Neural cell (in vitro differentiated cells): ENCODE measurements around the gene SCAANT1. TPM values are rescaled to one million over a fixed set of nuclear protein-coding genes. Genes with fewer than 3 reads are reported as not detected.

Experiments used
- H2AFZ ChIP-seq: fragments of 200-600, 300-800 bp; sonication (generic), shearing (Covaris generic); 2 replicates; pipeline ENCODE4 v1.6.0; 2014; ENCODE audit warnings: low read depth, mild to moderate bottlenecking, antibody characterized with exemption, low read length, moderate library complexity
- H3F3A ChIP-seq: fragments of 200-600 bp; shearing (Covaris generic); 2 replicates; pipeline ENCODE4 v1.6.1; 2016; ENCODE audit warnings: mild to moderate bottlenecking, moderate library complexity, mixed read lengths, antibody characterized with exemption, low read length; ENCODE audit not compliant: insufficient read depth, poor library complexity, severe bottlenecking
- H3K27ac ChIP-seq: fragments of 200-600, 300-800 bp; sonication (generic), shearing (Covaris generic); 2 replicates; pipeline ENCODE4 v1.5.1; 2014; ENCODE audit warnings: mild to moderate bottlenecking, low read length, moderate library complexity
- H3K27me3 ChIP-seq: fragments of 300-800, 200-600 bp; sonication (generic), shearing (Covaris generic); 2 replicates; pipeline ENCODE4 v1.6.0; 2014; ENCODE audit warnings: mild to moderate bottlenecking, low read depth, low read length, moderate library complexity; ENCODE audit not compliant: insufficient read depth
- H3K36me3 ChIP-seq: fragments of 300-800, 200-600 bp; sonication (generic), shearing (Covaris generic); 2 replicates; pipeline ENCODE4 v1.5.1; 2014; ENCODE audit warnings: mild to moderate bottlenecking, antibody characterized with exemption, low read length, moderate library complexity; ENCODE audit not compliant: insufficient read depth
- H3K4me2 ChIP-seq: fragments of 300-800, 200-600 bp; sonication (generic), shearing (Covaris generic); 2 replicates; pipeline ENCODE4 v1.6.0; 2014; ENCODE audit warnings: mild to moderate bottlenecking, low read length
- H3K4me3 ChIP-seq: fragments of 300-800, 200-600 bp; sonication (generic), shearing (Covaris generic); 2 replicates; pipeline ENCODE4 v1.5.1; 2014; ENCODE audit warnings: mild to moderate bottlenecking, low read length, moderate library complexity
- H3K79me2 ChIP-seq: fragments of 200-600 bp; shearing (Covaris generic); replicated peaks from 2 replicates; pipeline ENCODE4 v1.6.0; 2014; ENCODE audit warnings: mild to moderate bottlenecking, low read length, moderate library complexity; ENCODE audit not compliant: insufficient read depth
- H3K9ac ChIP-seq: fragments of 300-800, 200-600 bp; sonication (generic), shearing (Covaris generic); 2 replicates; pipeline ENCODE4 v1.6.1; 2016; ENCODE audit warnings: mild to moderate bottlenecking, low read length, mixed read lengths
- H3K9me2 ChIP-seq: fragments of 200-600 bp; shearing (Covaris generic); 2 replicates; pipeline ENCODE4 v1.6.1; 2016; ENCODE audit warnings: mild to moderate bottlenecking, low read length, mixed read lengths; ENCODE audit not compliant: insufficient read depth
- H3K9me3 ChIP-seq: fragments of 200-600, 300-800 bp; sonication (generic), shearing (Covaris generic); 2 replicates; pipeline ENCODE4 v1.6.1; 2016; ENCODE audit warnings: mild to moderate bottlenecking, mixed run types, low read length, moderate library complexity, mixed read lengths
- H4K20me1 ChIP-seq: fragments of 200-600 bp; shearing (Covaris generic); 2 replicates; pipeline ENCODE4 v1.6.1; 2016; ENCODE audit warnings: mild to moderate bottlenecking, mixed run types; ENCODE audit not compliant: insufficient read depth
- CTCF ChIP-seq: fragments of 450-650 bp; IDR thresholded peaks from 2 replicates; pipeline ENCODE4 v1.5.1; 2014; ENCODE audit warnings: antibody characterized with exemption, mild to moderate bottlenecking, moderate library complexity; ENCODE audit not compliant: poor library complexity, severe bottlenecking
- EP300 ChIP-seq: fragments of 450-650 bp; conservative IDR thresholded peaks from 2 replicates; pipeline ENCODE4 v1.6.1; 2014; ENCODE audit warnings: antibody characterized with exemption, mild to moderate bottlenecking, moderate library complexity; ENCODE audit not compliant: poor library complexity, severe bottlenecking
- EZH2 ChIP-seq: fragments of 200-600, 300-800 bp; shearing (Covaris generic), sonication (generic); IDR thresholded peaks from 2 replicates; pipeline ENCODE4 v1.6.1; 2014; ENCODE audit warnings: antibody characterized with exemption, low read length, borderline replicate concordance, mild to moderate bottlenecking; ENCODE audit not compliant: insufficient read depth, poor library complexity, severe bottlenecking
- MXI1 ChIP-seq: fragments of 450-650 bp; conservative IDR thresholded peaks from 2 replicates; pipeline ENCODE4 v1.6.1; 2014; ENCODE audit warnings: antibody characterized with exemption, mild to moderate bottlenecking; ENCODE audit not compliant: poor library complexity, severe bottlenecking
- POLR2AphosphoS5 ChIP-seq: IDR thresholded peaks from 2 replicates; pipeline ENCODE4 v1.6.1; 2012
- RAD21 ChIP-seq: fragments of 450-650 bp; conservative IDR thresholded peaks from 2 replicates; pipeline ENCODE4 v1.6.1; 2014; ENCODE audit warnings: antibody characterized with exemption, mild to moderate bottlenecking, moderate library complexity
- SMC3 ChIP-seq: fragments of 450-650 bp; conservative IDR thresholded peaks from 2 replicates; pipeline ENCODE4 v1.6.1; 2014; ENCODE audit warnings: antibody characterized with exemption, mild to moderate bottlenecking, moderate library complexity; ENCODE audit not compliant: poor library complexity
- TAF1 ChIP-seq: IDR thresholded peaks from 2 replicates; pipeline ENCODE4 v1.6.1; 2012; ENCODE audit warnings: low read depth
- polyA plus RNA-seq: library from polyadenylated mRNA; depleted of rRNA; stranded (reverse); fragments of >200 nt; gene quantifications from 2 replicates; pipeline ENCODE4 v1.2.3, GENCODE V29; 2014
- TF ChIP-seq, protein P1 (sequence below): IDR thresholded peaks from 2 replicates; pipeline ENCODE4 v1.6.1; 2012; ENCODE audit warnings: borderline replicate concordance

Gene SCAANT1
- polyA plus RNA-seq, 1 donor from 2014 or later, result not detected

DNA sequence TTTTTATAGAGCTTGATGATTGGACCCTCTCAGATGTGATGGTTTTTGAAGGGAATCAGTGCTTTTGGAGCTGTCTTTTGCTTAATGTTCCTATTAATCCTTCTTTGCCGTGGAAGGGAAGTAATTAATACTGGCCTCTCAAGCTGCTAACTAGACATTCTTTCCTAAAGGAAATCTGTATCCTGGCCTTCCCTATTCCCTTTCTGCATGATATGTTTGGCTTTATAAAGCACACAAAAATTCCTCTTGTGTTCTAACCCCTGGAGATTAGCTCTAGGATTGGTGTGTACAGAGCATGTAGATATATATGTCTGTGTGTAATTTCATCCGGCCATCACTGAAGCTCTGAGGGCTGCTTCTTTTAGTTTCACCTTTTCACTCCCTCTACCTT, 41.6 kb downstream of the SCAANT1 start:
- no peak overlapping the region for H2AFZ ChIP-seq
- no peaks in the 10 kb centered on the region for H3K9me3 ChIP-seq
- no peaks in the 10 kb centered on the region for H3F3A ChIP-seq
- no peaks in the 10 kb centered on the region for H3K36me3 ChIP-seq
- no peak overlapping the region for H3K4me2 ChIP-seq
- H3K4me3 ChIP-seq, result no peak overlapping the region
- no peak overlapping the region for H3K27ac ChIP-seq
- H3K9ac ChIP-seq, result no peak overlapping the region
- H3K27me3 ChIP-seq, result no peaks in the 10 kb centered on the region
- no peaks in the 10 kb centered on the region for H3K9me2 ChIP-seq
- H3K79me2 ChIP-seq, result peaks cover 28% of the 10 kb centered on the region
- H4K20me1 ChIP-seq, result no peaks in the 10 kb centered on the region
- TF ChIP-seq, protein P1, sequence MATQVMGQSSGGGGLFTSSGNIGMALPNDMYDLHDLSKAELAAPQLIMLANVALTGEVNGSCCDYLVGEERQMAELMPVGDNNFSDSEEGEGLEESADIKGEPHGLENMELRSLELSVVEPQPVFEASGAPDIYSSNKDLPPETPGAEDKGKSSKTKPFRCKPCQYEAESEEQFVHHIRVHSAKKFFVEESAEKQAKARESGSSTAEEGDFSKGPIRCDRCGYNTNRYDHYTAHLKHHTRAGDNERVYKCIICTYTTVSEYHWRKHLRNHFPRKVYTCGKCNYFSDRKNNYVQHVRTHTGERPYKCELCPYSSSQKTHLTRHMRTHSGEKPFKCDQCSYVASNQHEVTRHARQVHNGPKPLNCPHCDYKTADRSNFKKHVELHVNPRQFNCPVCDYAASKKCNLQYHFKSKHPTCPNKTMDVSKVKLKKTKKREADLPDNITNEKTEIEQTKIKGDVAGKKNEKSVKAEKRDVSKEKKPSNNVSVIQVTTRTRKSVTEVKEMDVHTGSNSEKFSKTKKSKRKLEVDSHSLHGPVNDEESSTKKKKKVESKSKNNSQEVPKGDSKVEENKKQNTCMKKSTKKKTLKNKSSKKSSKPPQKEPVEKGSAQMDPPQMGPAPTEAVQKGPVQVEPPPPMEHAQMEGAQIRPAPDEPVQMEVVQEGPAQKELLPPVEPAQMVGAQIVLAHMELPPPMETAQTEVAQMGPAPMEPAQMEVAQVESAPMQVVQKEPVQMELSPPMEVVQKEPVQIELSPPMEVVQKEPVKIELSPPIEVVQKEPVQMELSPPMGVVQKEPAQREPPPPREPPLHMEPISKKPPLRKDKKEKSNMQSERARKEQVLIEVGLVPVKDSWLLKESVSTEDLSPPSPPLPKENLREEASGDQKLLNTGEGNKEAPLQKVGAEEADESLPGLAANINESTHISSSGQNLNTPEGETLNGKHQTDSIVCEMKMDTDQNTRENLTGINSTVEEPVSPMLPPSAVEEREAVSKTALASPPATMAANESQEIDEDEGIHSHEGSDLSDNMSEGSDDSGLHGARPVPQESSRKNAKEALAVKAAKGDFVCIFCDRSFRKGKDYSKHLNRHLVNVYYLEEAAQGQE, result no peak
- no peak for TF ChIP-seq POLR2AphosphoS5
- TF ChIP-seq EZH2, result no peak
- no peak for TF ChIP-seq MXI1
- no peak for TF ChIP-seq RAD21
- no peak for TF ChIP-seq EP300
- no peak for TF ChIP-seq SMC3
- TF ChIP-seq CTCF, result no peak
- TF ChIP-seq TAF1, result no peak

DNA sequence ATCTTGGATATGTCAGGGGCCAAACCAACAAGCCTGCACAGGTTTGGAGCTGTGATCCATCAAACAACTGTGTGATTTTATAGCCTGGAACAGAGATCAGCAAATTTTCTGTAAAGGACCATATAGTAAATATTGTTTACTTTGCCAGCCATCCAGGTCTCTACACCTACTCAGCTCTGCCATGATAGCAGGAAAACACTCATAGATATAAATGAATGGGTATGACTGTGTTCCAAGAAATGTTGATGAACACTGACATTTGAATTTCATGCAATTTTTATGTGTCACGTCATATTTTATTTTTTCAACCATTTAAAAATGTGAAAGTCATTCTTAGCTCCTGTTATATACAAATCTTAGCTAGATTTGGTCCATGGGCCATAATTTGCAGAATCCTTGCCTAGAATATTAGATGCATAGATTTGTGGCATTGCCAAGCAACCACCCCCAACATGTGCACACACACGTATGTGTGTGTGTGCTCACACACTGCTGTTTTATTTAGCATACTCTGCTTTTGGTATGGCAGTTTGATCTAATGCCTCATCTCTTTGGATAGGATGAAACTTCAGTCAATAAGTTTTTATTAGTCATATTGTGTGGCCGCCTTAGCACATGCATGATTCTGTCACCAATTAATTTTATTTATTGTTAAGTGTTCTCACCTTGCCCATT, 42.1 kb downstream of the SCAANT1 start:
- no peak for TF ChIP-seq RAD21
- no peak for TF ChIP-seq POLR2AphosphoS5
- no peak for TF ChIP-seq EP300
- TF ChIP-seq EZH2, result no peak
- no peak for TF ChIP-seq CTCF
- TF ChIP-seq, protein P1, result no peak
- TF ChIP-seq MXI1, result no peak
- no peak for TF ChIP-seq SMC3
- TF ChIP-seq TAF1, result no peak
- H3K4me2 ChIP-seq, result no peak overlapping the region
- H3K79me2 ChIP-seq, result peaks cover 28% of the 10 kb centered on the region
- no peaks in the 10 kb centered on the region for H3K27me3 ChIP-seq
- H3K36me3 ChIP-seq, result no peaks in the 10 kb centered on the region
- H3K9me3 ChIP-seq, result no peaks in the 10 kb centered on the region
- no peak overlapping the region for H3K4me3 ChIP-seq
- H3K27ac ChIP-seq, result no peak overlapping the region
- H3F3A ChIP-seq, result no peaks in the 10 kb centered on the region
- H4K20me1 ChIP-seq, result no peaks in the 10 kb centered on the region
- no peak overlapping the region for H2AFZ ChIP-seq
- H3K9me2 ChIP-seq, result no peaks in the 10 kb centered on the region
- H3K9ac ChIP-seq, result no peak overlapping the region
